Measurements from ENCODE around the gene FNIP1. TPM values are rescaled to one million over a fixed set of nuclear protein-coding genes. Genes with fewer than 3 reads are reported as not detected.

The FNIP1 gene
- total RNA-seq, 3 donors from 2014 or later = 28.3 to 40.3 (median 33.2) TPM

- Histone ChIP-seq H3K4me3 (no peak overlapping the region), H3K4me1 (ENCODE audit: low read depth) (no peaks in the 10 kb centered on the region), H3K36me3 (ENCODE audit: low read depth) (no peaks in the 10 kb centered on the region)
Observed at GRCh38 chr5:131766689-131767088, 30.1 kb downstream of the FNIP1 start.

GRCh38 chr5:131765261-131765660 is 31.6 kb downstream of the FNIP1 start:
- DNase-seq = no peak
- TF ChIP-seq CTCF (IDR thresholded peaks at IDR 0.05) = no peak
- Histone ChIP-seq H3K36me3 (ENCODE audit: low read depth) (no peaks in the 10 kb centered on the region), H3K4me3 (no peak overlapping the region), H3K4me1 (ENCODE audit: low read depth) (no peaks in the 10 kb centered on the region), H3K9me3 (no peaks in the 10 kb centered on the region)
- intact Hi-C loops (cut with DNase I, micrococcal nuclease) = no loop called here
- ATAC-seq = no peak

More at GRCh38 chr5:131766689-131767088, 30.1 kb downstream of the FNIP1 start:
- no peaks in the 10 kb centered on the region for H3K9me3 ChIP-seq
- TF ChIP-seq CTCF (IDR thresholded peaks at IDR 0.05) = no peak
- DNase-seq (no peak), ATAC-seq (no peak)
- intact Hi-C loops (cut with DNase I, micrococcal nuclease) = no loop called here

GRCh38 chr5:131763968-131764367 is 32.8 kb downstream of the FNIP1 start:
- H3K36me3 ChIP-seq (ENCODE audit: low read depth) = no peaks in the 10 kb centered on the region

GRCh38 chr5:131760793-131761192 is 36.0 kb downstream of the FNIP1 start:
- ATAC-seq (no peak), DNase-seq (no peak)
- H3K9me3 ChIP-seq = no peaks in the 10 kb centered on the region
- no peaks in the 10 kb centered on the region for H3K36me3 ChIP-seq (ENCODE audit: low read depth)
- no peak overlapping the region for H3K4me3 ChIP-seq
- intact Hi-C loops (cut with DNase I, micrococcal nuclease) = no loop called here
- no peaks in the 10 kb centered on the region for H3K4me1 ChIP-seq (ENCODE audit: low read depth)
- TF ChIP-seq CTCF (IDR thresholded peaks at IDR 0.05) = no peak

More at GRCh38 chr5:131763968-131764367, 32.8 kb downstream of the FNIP1 start:
- Histone ChIP-seq H3K4me3 (no peak overlapping the region), H3K9me3 (no peaks in the 10 kb centered on the region), H3K4me1 (ENCODE audit: low read depth) (no peaks in the 10 kb centered on the region)
- no peak for TF ChIP-seq CTCF (IDR thresholded peaks at IDR 0.05)
- ATAC-seq (no peak), DNase-seq (no peak)
- intact Hi-C loops (cut with DNase I, micrococcal nuclease) = no loop called here

- TF ChIP-seq CTCF (IDR thresholded peaks at IDR 0.05) = no peak
- ATAC-seq = no peak
- no peaks in the 10 kb centered on the region for H3K9me3 ChIP-seq
- H3K36me3 ChIP-seq (ENCODE audit: low read depth) = no peaks in the 10 kb centered on the region
- DNase-seq = no peak
- intact Hi-C loops (cut with DNase I, micrococcal nuclease) = no loop called here
- H3K4me3 ChIP-seq = no peak overlapping the region
- H3K4me1 ChIP-seq (ENCODE audit: low read depth) = no peaks in the 10 kb centered on the region
Observed at GRCh38 chr5:131759704-131760103, 37.1 kb downstream of the FNIP1 start.

- ATAC-seq (no peak), DNase-seq (no peak)
- Histone ChIP-seq H3K36me3 (ENCODE audit: low read depth) (no peaks in the 10 kb centered on the region), H3K4me3 (no peak overlapping the region), H3K4me1 (ENCODE audit: low read depth) (no peaks in the 10 kb centered on the region), H3K9me3 (no peaks in the 10 kb centered on the region)
- intact Hi-C loops (cut with DNase I, micrococcal nuclease) = no loop called here
- TF ChIP-seq CTCF (IDR thresholded peaks at IDR 0.05) = no peak
Observed at GRCh38 chr5:131758520-131758900, 38.3 kb downstream of the FNIP1 start.

Measured in mucosa of descending colon (tissue), 3 donors.